Natural killer cell (primary cell): Measurements from ENCODE around the gene DUSP2. TPM values are rescaled to one million over a fixed set of nuclear protein-coding genes. Genes with fewer than 3 reads are reported as not detected.

Source experiments
- ATAC-seq, 3 donors: fragments of 150-1000 bp in 2 of 3; fragments of 200-7000 bp in 1 of 3; cut with Tn5 transposase; 1 replicate in 1 of 3; 2 replicates in 2 of 3; pipeline ENCODE4 v1.10.0; 2021; ENCODE audit warnings: mild to moderate bottlenecking in 2 of 3, moderate library complexity in 2 of 3
- DNase-seq, 2 donors: peaks; one replicate each; pipeline versions ENCODE4 v3.0.0 to v3.0.0-alpha.2; 2013 to 2021; ENCODE audit warnings: mixed read lengths in 1 of 2
- H3K27ac ChIP-seq: one replicate; pipeline ENCODE4 v1.5.1; 2013; ENCODE audit warnings: mild to moderate bottlenecking, low read length
- H3K27me3 ChIP-seq: one replicate; pipeline ENCODE4 v1.6.1; 2013; ENCODE audit warnings: low read length; ENCODE audit not compliant: control insufficient read depth, insufficient read depth
- H3K36me3 ChIP-seq: one replicate; pipeline ENCODE4 v1.6.1; 2013; ENCODE audit warnings: low read length; ENCODE audit not compliant: control insufficient read depth, insufficient read depth
- H3K4me1 ChIP-seq: one replicate; pipeline ENCODE4 v1.6.1; 2013; ENCODE audit warnings: low read length; ENCODE audit not compliant: control insufficient read depth, insufficient read depth
- H3K4me3 ChIP-seq: one replicate; pipeline ENCODE4 v1.5.1; 2013; ENCODE audit warnings: low read length
- H3K9me3 ChIP-seq: one replicate; pipeline ENCODE4 v1.6.1; 2013; ENCODE audit warnings: low read length; ENCODE audit not compliant: control insufficient read depth, insufficient read depth
- H3K27ac Mint-ChIP-seq, 2 donors: one replicate each; pipeline ENCODE4 v1.8.0; 2022; ENCODE audit warnings: mild to moderate bottlenecking in 2 of 2, mixed read lengths in 2 of 2, moderate library complexity in 1 of 2
- H3K27me3 Mint-ChIP-seq, 2 donors: one replicate each; pipeline ENCODE4 v1.8.0; 2022; ENCODE audit warnings: low read depth in 2 of 2, mixed read lengths in 2 of 2
- H3K36me3 Mint-ChIP-seq: one replicate; pipeline ENCODE4 v1.8.0; 2022; ENCODE audit warnings: mixed read lengths
- H3K4me1 Mint-ChIP-seq, 2 donors: one replicate each; pipeline ENCODE4 v1.8.0; 2022; ENCODE audit warnings: mixed read lengths in 2 of 2
- H3K4me3 Mint-ChIP-seq: one replicate; pipeline ENCODE4 v1.8.0; 2022; ENCODE audit warnings: mild to moderate bottlenecking, moderate library complexity, mixed read lengths
- H3K9me3 Mint-ChIP-seq, 2 donors: one replicate each; pipeline ENCODE4 v1.8.0; 2022; ENCODE audit warnings: mixed read lengths in 2 of 2
- CTCF ChIP-seq: fragments of 200-600 bp; IDR thresholded peaks from one replicate; pipeline ENCODE4 v1.8.0; 2022; ENCODE audit warnings: antibody characterized with exemption
- WGBS: methylation state at CpG from one replicate; pipeline ENCODE4 v1.1.7; 2013; ENCODE audit warnings: missing lambda C conversion rate; ENCODE audit not compliant: insufficient coverage; 5-methylcytosine and 5-hydroxymethylcytosine counted together
- intact Hi-C: fragments of 100-400 bp; cut with micrococcal nuclease; formaldehyde crosslinking; loops from one replicate; pipeline ENCODE4 v1.14.2; 2022
- total RNA-seq, 4 donors: library from RNA; stranded (reverse); fragments of 120-200 nt in 1 of 4; gene quantifications; one replicate each; pipeline versions ENCODE4 v1.2.3 to v1.2.4, GENCODE V29; 2013 to 2022

The DUSP2 gene
- total RNA-seq, 3 donors from 2014 or later (not counting 1 experiment from before 2014, with no cell fraction given), result 300 to 564 (median 432) TPM

- H3K36me3 Mint-ChIP-seq, result no peaks in the 10 kb centered on the region
- WGBS, result 77% methylated on average over 17 of the region's 17 CpGs
- no peak overlapping the region for H3K4me3 Mint-ChIP-seq
These were observed 36.5 kb downstream of the DUSP2 start for GRCh38 chr2:96108541-96109360.

GRCh38 chr2:96108151-96108540 lies 37.1 kb downstream of the DUSP2 start:
- Histone ChIP-seq H3K27me3 (no peaks in the 10 kb centered on the region), H3K9me3 (peaks cover 18% of the 10 kb centered on the region), H3K4me3 (no peak overlapping the region), H3K4me1 (no peaks in the 10 kb centered on the region), H3K27ac (no peak overlapping the region), H3K36me3 (no peaks in the 10 kb centered on the region)
- 58% methylated on average over 4 of the region's 5 CpGs for WGBS
- H3K9me3 Mint-ChIP-seq, result peaks cover 0 to 3% of the 10 kb centered on the region in 2 donors
- ATAC-seq (no peak), DNase-seq (no peak)
- intact Hi-C loops, result no loop called here
- peaks cover 0 to 3% of the 10 kb centered on the region in 2 donors for H3K27me3 Mint-ChIP-seq
- H3K36me3 Mint-ChIP-seq, result no peaks in the 10 kb centered on the region
- no peak for TF ChIP-seq CTCF
- no peaks in the 10 kb centered on the region for H3K4me1 Mint-ChIP-seq
- no peak overlapping the region for H3K27ac Mint-ChIP-seq
- H3K4me3 Mint-ChIP-seq, result no peak overlapping the region

More at GRCh38 chr2:96108541-96109360, 36.5 kb downstream of the DUSP2 start:
- peaks cover 0 to 3% of the 10 kb centered on the region in 2 donors for H3K9me3 Mint-ChIP-seq
- no peak overlapping the region for H3K27ac Mint-ChIP-seq
- no peaks in the 10 kb centered on the region for H3K4me1 Mint-ChIP-seq
- DNase-seq (no peak), ATAC-seq (no peak)
- no peak overlapping the region for H3K4me3 ChIP-seq
- no peaks in the 10 kb centered on the region for H3K36me3 ChIP-seq
- H3K27me3 Mint-ChIP-seq, result peaks cover 0 to 3% of the 10 kb centered on the region in 2 donors
- intact Hi-C loops, result no loop called here
- H3K9me3 ChIP-seq, result peaks cover 18% of the 10 kb centered on the region
- no peak overlapping the region for H3K27ac ChIP-seq
- no peak for TF ChIP-seq CTCF
- no peaks in the 10 kb centered on the region for H3K4me1 ChIP-seq
- H3K27me3 ChIP-seq, result no peaks in the 10 kb centered on the region

GRCh38 chr2:96107708-96108065 lies 37.6 kb downstream of the DUSP2 start:
- no peaks in the 10 kb centered on the region for H3K4me1 ChIP-seq
- DNase-seq (no peak), ATAC-seq (no peak)
- H3K27me3 Mint-ChIP-seq, result peaks cover 0 to 3% of the 10 kb centered on the region in 2 donors
- no peak overlapping the region for H3K27ac ChIP-seq
- TF ChIP-seq CTCF, result no peak
- intact Hi-C loops, result no loop called here
- no peaks in the 10 kb centered on the region for H3K36me3 Mint-ChIP-seq
- no peaks in the 10 kb centered on the region for H3K36me3 ChIP-seq
- H3K4me3 ChIP-seq, result no peak overlapping the region
- peaks cover 18% of the 10 kb centered on the region for H3K9me3 ChIP-seq
- H3K4me1 Mint-ChIP-seq, result no peaks in the 10 kb centered on the region
- no peak overlapping the region for H3K4me3 Mint-ChIP-seq
- 79% methylated on average over 2 of the region's 3 CpGs for WGBS
- no peak overlapping the region for H3K27ac Mint-ChIP-seq
- peaks cover 0 to 3% of the 10 kb centered on the region in 2 donors for H3K9me3 Mint-ChIP-seq
- no peaks in the 10 kb centered on the region for H3K27me3 ChIP-seq
